ENCODE measurements around the gene CTNNA2.

CTNNA2 gene

GRCh38 chr2:80256782-80257167 is 743.9 kb downstream of the CTNNA2 start:
- Histone ChIP-seq H3K27me3 (ENCODE audit: low read depth, low read length) (no peaks in the 10 kb centered on the region), H2AFZ (ENCODE audit: low read depth, low read length) (no peak overlapping the region), H3K4me2 (ENCODE audit: low read length) (no peak overlapping the region), H3K9ac (ENCODE audit: low read length) (no peak overlapping the region), H3K27ac (ENCODE audit: low read length) (no peak overlapping the region), H3K4me1 (ENCODE audit: low read length) (no peaks in the 10 kb centered on the region), H3K4me3 (ENCODE audit: low read length) (no peak overlapping the region), H4K20me1 (ENCODE audit: insufficient read depth, low read length) (no peaks in the 10 kb centered on the region), H3K36me3 (replicated peaks; ENCODE audit: low read depth, low read length) (no peaks in the 10 kb centered on the region), H3K9me3 (ENCODE audit: insufficient read depth, low read length) (no peaks in the 10 kb centered on the region), H3K79me2 (ENCODE audit: low read length) (no peaks in the 10 kb centered on the region)
- TF ChIP-seq CTCF (IDR thresholded peaks at IDR 0.05; ENCODE audit: low read depth, low read length) (no peak), EZH2phosphoT487 (IDR thresholded peaks at IDR 0.05; ENCODE audit: low read depth) (no peak)

DNA sequence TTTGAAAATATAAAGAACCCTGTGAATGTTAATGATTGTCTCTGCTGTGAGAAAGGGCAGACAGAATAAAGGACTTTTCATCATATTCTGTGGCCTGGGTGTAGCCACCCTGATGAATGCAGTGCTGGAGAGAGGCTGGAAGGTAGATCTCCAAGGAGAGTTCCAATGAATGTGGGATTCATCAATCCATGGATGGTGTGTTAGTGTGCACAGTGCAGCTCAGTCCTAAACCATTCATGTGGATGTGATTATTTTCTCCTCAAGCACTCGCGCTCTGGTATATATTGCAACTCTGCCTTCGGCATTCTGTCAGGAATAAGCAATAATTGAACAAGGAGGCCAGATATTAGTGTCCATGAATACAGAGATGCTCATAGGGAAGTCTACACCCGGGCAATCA is 744.6 kb downstream of the CTNNA2 start:
- Histone ChIP-seq H3K4me3 (ENCODE audit: low read length) (no peak overlapping the region), H4K20me1 (ENCODE audit: insufficient read depth, low read length) (no peaks in the 10 kb centered on the region), H3K4me2 (ENCODE audit: low read length) (no peak overlapping the region), H3K79me2 (ENCODE audit: low read length) (no peaks in the 10 kb centered on the region), H3K27me3 (ENCODE audit: low read depth, low read length) (no peaks in the 10 kb centered on the region), H3K4me1 (ENCODE audit: low read length) (no peaks in the 10 kb centered on the region), H3K27ac (ENCODE audit: low read length) (no peak overlapping the region), H3K9ac (ENCODE audit: low read length) (no peak overlapping the region), H3K9me3 (ENCODE audit: insufficient read depth, low read length) (no peaks in the 10 kb centered on the region), H2AFZ (ENCODE audit: low read depth, low read length) (no peak overlapping the region), H3K36me3 (replicated peaks; ENCODE audit: low read depth, low read length) (no peaks in the 10 kb centered on the region)
- TF ChIP-seq EZH2phosphoT487 (IDR thresholded peaks at IDR 0.05; ENCODE audit: low read depth) (no peak), CTCF (IDR thresholded peaks at IDR 0.05; ENCODE audit: low read depth, low read length) (no peak)

GRCh38 chr2:80258341-80258740 is 745.5 kb downstream of the CTNNA2 start:
- H3K4me1 ChIP-seq (ENCODE audit: low read length): no peaks in the 10 kb centered on the region
- no peak overlapping the region for H3K9ac ChIP-seq (ENCODE audit: low read length)
- H3K4me2 ChIP-seq (ENCODE audit: low read length): no peak overlapping the region
- no peak overlapping the region for H2AFZ ChIP-seq (ENCODE audit: low read depth, low read length)
- no peaks in the 10 kb centered on the region for H4K20me1 ChIP-seq (ENCODE audit: insufficient read depth, low read length)
- H3K27me3 ChIP-seq (ENCODE audit: low read depth, low read length): no peaks in the 10 kb centered on the region
- no peak overlapping the region for H3K27ac ChIP-seq (ENCODE audit: low read length)
- no peaks in the 10 kb centered on the region for H3K9me3 ChIP-seq (ENCODE audit: insufficient read depth, low read length)
- no peak for TF ChIP-seq CTCF (IDR thresholded peaks at IDR 0.05; ENCODE audit: low read depth, low read length)
- H3K79me2 ChIP-seq (ENCODE audit: low read length): no peaks in the 10 kb centered on the region
- H3K36me3 ChIP-seq (replicated peaks; ENCODE audit: low read depth, low read length): no peaks in the 10 kb centered on the region
- H3K4me3 ChIP-seq (ENCODE audit: low read length): no peak overlapping the region

DNA sequence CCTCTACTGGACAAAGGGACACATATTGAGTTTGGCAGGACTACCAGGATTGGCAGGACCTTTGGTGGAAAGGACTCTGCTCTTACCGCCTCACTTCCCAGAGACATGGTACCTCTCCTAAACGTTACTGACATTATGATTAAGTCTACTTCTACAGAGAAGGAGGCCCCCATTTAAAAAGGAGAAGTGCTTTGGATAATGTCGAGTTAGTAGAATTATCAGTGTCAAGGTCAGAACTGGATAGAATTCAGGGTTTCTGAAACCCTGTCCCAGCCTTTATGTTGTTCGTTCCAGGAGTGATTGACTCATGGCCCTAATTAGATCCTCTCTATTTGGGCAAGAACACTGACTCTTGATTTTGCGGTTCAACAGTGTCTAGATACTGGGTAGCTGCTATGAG is 745.9 kb downstream of the CTNNA2 start:
- H4K20me1 ChIP-seq (ENCODE audit: insufficient read depth, low read length): no peaks in the 10 kb centered on the region
- H3K27ac ChIP-seq (ENCODE audit: low read length): no peak overlapping the region
- no peaks in the 10 kb centered on the region for H3K79me2 ChIP-seq (ENCODE audit: low read length)
- H3K4me1 ChIP-seq (ENCODE audit: low read length): no peaks in the 10 kb centered on the region
- no peak overlapping the region for H3K4me2 ChIP-seq (ENCODE audit: low read length)
- H3K4me3 ChIP-seq (ENCODE audit: low read length): no peak overlapping the region
- H3K27me3 ChIP-seq (ENCODE audit: low read depth, low read length): no peaks in the 10 kb centered on the region
- H3K9me3 ChIP-seq (ENCODE audit: insufficient read depth, low read length): no peaks in the 10 kb centered on the region
- TF ChIP-seq CTCF (IDR thresholded peaks at IDR 0.05; ENCODE audit: low read depth, low read length): no peak
- TF ChIP-seq EZH2phosphoT487 (IDR thresholded peaks at IDR 0.05; ENCODE audit: low read depth): no peak
- H3K9ac ChIP-seq (ENCODE audit: low read length): no peak overlapping the region
- H2AFZ ChIP-seq (ENCODE audit: low read depth, low read length): no peak overlapping the region
- no peaks in the 10 kb centered on the region for H3K36me3 ChIP-seq (replicated peaks; ENCODE audit: low read depth, low read length)

Data from OCI-LY3 (cell line).